Stimulated activated effector memory CD8-positive, alpha-beta T cell treated with anti-CD3 and anti-CD28 coated beads, Interleukin-12 subunit alpha, Interleukin-12 subunit beta, amount 100 ng/mL, for 72 hours (primary cell): ENCODE results near the gene CCR1.

Experiments
- ATAC-seq: fragments of 150-1000 bp; cut with Tn5 transposase; 2 replicates; pipeline ENCODE4 v1.10.0; 2021
- DNase-seq, 2 donors: peaks; one replicate each; pipeline ENCODE4 v3.0.0; 2021 to 2022; ENCODE audit warnings: low spot score in 2 of 2
- H3K27ac Mint-ChIP-seq: one replicate; pipeline ENCODE4 v1.8.0; 2022; ENCODE audit warnings: mild to moderate bottlenecking, mixed read lengths
- H3K36me3 Mint-ChIP-seq: one replicate; pipeline ENCODE4 v1.8.0; 2022; ENCODE audit warnings: mild to moderate bottlenecking, mixed read lengths
- H3K4me1 Mint-ChIP-seq: one replicate; pipeline ENCODE4 v1.8.0; 2022; ENCODE audit warnings: mixed read lengths
- H3K4me3 Mint-ChIP-seq: one replicate; pipeline ENCODE4 v1.8.0; 2022; ENCODE audit warnings: mild to moderate bottlenecking, mixed read lengths
- H3K9me3 Mint-ChIP-seq: one replicate; pipeline ENCODE4 v1.8.0; 2022; ENCODE audit warnings: mixed read lengths

Gene CCR1

GRCh38 chr3:46208167-46208704 is at the start of gene CCR1:
CCR1 (minus strand) TSS chr3:46208313; CDS start chr3:46204313, 4,000 bp downstream.
- peak; percentile 54 to 86 for DNase-seq
- Mint-ChIP-seq H3K27ac (peak within 1 kb of the TSS; percentile 91), H3K9me3 (no peaks in the 10 kb centered on the region), H3K36me3 (peaks cover 18% of the 10 kb centered on the region), H3K4me3 (peak within 1 kb of the TSS; percentile 64), H3K4me1 (peaks cover 73% of the 10 kb centered on the region)
- peak; percentile 82 for ATAC-seq

GRCh38 chr3:46252980-46253379 is 44.9 kb upstream of the CCR1 start:
- Mint-ChIP-seq H3K4me1 (peaks cover 13% of the 10 kb centered on the region), H3K9me3 (no peaks in the 10 kb centered on the region), H3K4me3 (no peak overlapping the region), H3K27ac (no peak overlapping the region), H3K36me3 (no peaks in the 10 kb centered on the region)
- ATAC-seq (peak; percentile 60), DNase-seq (no peak)

GRCh38 chr3:46245146-46245545 is 37.0 kb upstream of the CCR1 start:
- ATAC-seq (no peak), DNase-seq (no peak)
- Mint-ChIP-seq H3K9me3 (no peaks in the 10 kb centered on the region), H3K27ac (no peak overlapping the region), H3K4me1 (peaks cover 6% of the 10 kb centered on the region), H3K36me3 (no peaks in the 10 kb centered on the region), H3K4me3 (no peak overlapping the region)

- peaks cover 7% of the 10 kb centered on the region for H3K4me1 Mint-ChIP-seq
- ATAC-seq: no peak
Measured at GRCh38 chr3:46243560-46243959, 35.4 kb upstream of the CCR1 start.

GRCh38 chr3:46242120-46242519 is 34.0 kb upstream of the CCR1 start, which contains the start of gene CCR3:
CCR3 (plus strand) TSS chr3:46242460; CDS start chr3:46265159, 22,699 bp downstream.
- Mint-ChIP-seq H3K4me3 (no peak within 1 kb of the TSS), H3K4me1 (peaks cover 15% of the 10 kb centered on the region), H3K36me3 (no peaks in the 10 kb centered on the region), H3K27ac (no peak within 1 kb of the TSS), H3K9me3 (no peaks in the 10 kb centered on the region)
- ATAC-seq (no peak), DNase-seq (no peak)

More at GRCh38 chr3:46243560-46243959, 35.4 kb upstream of the CCR1 start:
- Mint-ChIP-seq H3K9me3 (no peaks in the 10 kb centered on the region), H3K4me3 (no peak overlapping the region), H3K36me3 (no peaks in the 10 kb centered on the region), H3K27ac (no peak overlapping the region)
- DNase-seq: no peak

- Mint-ChIP-seq H3K36me3 (no peaks in the 10 kb centered on the region), H3K9me3 (no peaks in the 10 kb centered on the region), H3K27ac (no peak overlapping the region), H3K4me1 (peaks cover 30% of the 10 kb centered on the region), H3K4me3 (no peak overlapping the region)
- DNase-seq (no peak), ATAC-seq (no peak)
Measured at GRCh38 chr3:46239952-46240351, 31.8 kb upstream of the CCR1 start.

GRCh38 chr3:46239301-46239938 is 31.3 kb upstream of the CCR1 start:
- no peaks in the 10 kb centered on the region for H3K36me3 Mint-ChIP-seq
- H3K4me3 Mint-ChIP-seq: no peak overlapping the region
- no peaks in the 10 kb centered on the region for H3K9me3 Mint-ChIP-seq
- DNase-seq (no peak), ATAC-seq (no peak)
- H3K27ac Mint-ChIP-seq: no peak overlapping the region
- peaks cover 30% of the 10 kb centered on the region for H3K4me1 Mint-ChIP-seq

GRCh38 chr3:46238386-46238785 is 30.3 kb upstream of the CCR1 start:
- H3K27ac Mint-ChIP-seq: no peak overlapping the region
- no peaks in the 10 kb centered on the region for H3K9me3 Mint-ChIP-seq
- H3K4me1 Mint-ChIP-seq: peaks cover 30% of the 10 kb centered on the region
- no peak for DNase-seq
- H3K4me3 Mint-ChIP-seq: no peak overlapping the region
- H3K36me3 Mint-ChIP-seq: no peaks in the 10 kb centered on the region
- ATAC-seq: no peak

- Mint-ChIP-seq H3K27ac (peak overlapping the region; percentile 23), H3K4me1 (peaks cover 24% of the 10 kb centered on the region), H3K4me3 (no peak overlapping the region), H3K9me3 (no peaks in the 10 kb centered on the region), H3K36me3 (no peaks in the 10 kb centered on the region)
- peak; percentile 48 for ATAC-seq
- DNase-seq: no peak
Measured at GRCh38 chr3:46236294-46237054, 28.4 kb upstream of the CCR1 start.

GRCh38 chr3:46235425-46235824 is 27.3 kb upstream of the CCR1 start:
- H3K9me3 Mint-ChIP-seq: no peaks in the 10 kb centered on the region
- no peak overlapping the region for H3K4me3 Mint-ChIP-seq
- ATAC-seq (no peak), DNase-seq (no peak)
- H3K36me3 Mint-ChIP-seq: no peaks in the 10 kb centered on the region
- H3K27ac Mint-ChIP-seq: no peak overlapping the region
- H3K4me1 Mint-ChIP-seq: peaks cover 24% of the 10 kb centered on the region

GRCh38 chr3:46233194-46233593 is 25.1 kb upstream of the CCR1 start:
- no peaks in the 10 kb centered on the region for H3K36me3 Mint-ChIP-seq
- no peak for DNase-seq
- no peak for ATAC-seq
- no peaks in the 10 kb centered on the region for H3K9me3 Mint-ChIP-seq
- peaks cover 32% of the 10 kb centered on the region for H3K4me1 Mint-ChIP-seq
- no peak overlapping the region for H3K4me3 Mint-ChIP-seq
- H3K27ac Mint-ChIP-seq: no peak overlapping the region

- peaks cover 24% of the 10 kb centered on the region for H3K4me1 Mint-ChIP-seq
- ATAC-seq: peak; percentile 61
- H3K4me3 Mint-ChIP-seq: no peak overlapping the region
- H3K36me3 Mint-ChIP-seq: no peaks in the 10 kb centered on the region
- no peak for DNase-seq
- H3K27ac Mint-ChIP-seq: no peak overlapping the region
- H3K9me3 Mint-ChIP-seq: peaks cover 3% of the 10 kb centered on the region
Measured at GRCh38 chr3:46231323-46231722, 23.2 kb upstream of the CCR1 start.

GRCh38 chr3:46228260-46229242 is 20.4 kb upstream of the CCR1 start:
- Mint-ChIP-seq H3K9me3 (peaks cover 6% of the 10 kb centered on the region), H3K27ac (peak overlapping the region; percentile 8), H3K4me3 (no peak overlapping the region), H3K4me1 (peaks cover 21% of the 10 kb centered on the region), H3K36me3 (no peaks in the 10 kb centered on the region)
- peak; percentile 84 for ATAC-seq
- no peak for DNase-seq

GRCh38 chr3:46222435-46223161 is 14.5 kb upstream of the CCR1 start:
- H3K4me1 Mint-ChIP-seq: peaks cover 27% of the 10 kb centered on the region
- no peaks in the 10 kb centered on the region for H3K36me3 Mint-ChIP-seq
- H3K27ac Mint-ChIP-seq: no peak overlapping the region
- no peak for DNase-seq
- H3K4me3 Mint-ChIP-seq: no peak overlapping the region
- ATAC-seq: no peak
- H3K9me3 Mint-ChIP-seq: peaks cover 9% of the 10 kb centered on the region
